Loucy (cell line): Measurements from ENCODE around the gene EEF1A1.

Experiments used
- EZH2phosphoT487 ChIP-seq: fragments of 200-600 bp; IDR thresholded peaks from 2 replicates; pipeline ENCODE4 v1.6.1; 2018; ENCODE audit warnings: antibody characterized with exemption, mild to moderate bottlenecking, moderate library complexity, borderline replicate concordance
- TF ChIP-seq, protein P1 (sequence below): fragments of 200-600 bp; sonication (generic); conservative IDR thresholded peaks from 2 replicates; pipeline ENCODE4 v1.5.1; 2014; ENCODE audit warnings: mild to moderate bottlenecking, antibody characterized with exemption, low read length

DNA sequence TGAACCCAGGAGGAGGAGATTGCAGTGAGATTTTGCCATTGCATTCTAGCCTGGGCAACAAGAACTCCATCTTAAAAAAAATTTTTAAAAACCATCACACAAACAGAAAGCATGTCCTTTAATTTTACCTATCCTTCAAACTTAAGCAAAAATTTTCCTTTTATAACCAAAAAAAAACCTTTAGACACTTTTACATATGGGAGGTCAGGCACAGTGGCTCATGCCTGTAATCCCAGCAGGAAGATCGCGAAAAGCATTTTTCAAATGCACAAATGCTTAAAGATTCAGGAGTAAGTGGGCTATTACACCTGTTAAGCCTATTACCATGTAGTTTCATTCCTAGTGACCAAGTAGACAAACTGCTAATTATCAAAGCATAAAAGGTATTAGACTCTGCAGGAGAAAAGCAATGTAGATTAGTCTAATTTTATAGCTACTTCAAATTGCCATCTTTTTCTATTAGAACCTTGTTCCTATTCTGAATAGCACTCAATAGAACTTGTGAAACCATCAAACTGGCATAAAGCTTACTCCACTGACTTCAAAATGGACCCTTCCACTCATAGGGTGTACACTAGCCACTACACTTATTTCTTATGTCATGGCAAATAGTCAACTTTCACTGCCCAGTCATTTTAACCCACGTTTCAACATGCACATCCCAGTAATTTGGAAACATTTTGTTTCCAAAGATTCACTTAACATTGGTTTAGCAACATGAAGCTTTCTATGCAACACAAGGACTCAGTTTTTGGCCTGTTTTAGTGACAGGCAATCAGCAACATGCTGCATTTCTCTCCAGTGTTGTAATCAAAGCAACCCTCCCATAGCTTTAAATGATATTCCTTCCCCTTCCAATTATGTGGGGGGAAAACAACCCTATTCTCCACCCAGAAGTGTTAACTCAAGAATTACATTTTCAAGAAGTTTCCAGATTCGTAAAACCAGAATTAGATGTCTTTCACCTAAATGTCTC, 4.0 kb downstream of the EEF1A1 start:
- TF ChIP-seq, protein P1, sequence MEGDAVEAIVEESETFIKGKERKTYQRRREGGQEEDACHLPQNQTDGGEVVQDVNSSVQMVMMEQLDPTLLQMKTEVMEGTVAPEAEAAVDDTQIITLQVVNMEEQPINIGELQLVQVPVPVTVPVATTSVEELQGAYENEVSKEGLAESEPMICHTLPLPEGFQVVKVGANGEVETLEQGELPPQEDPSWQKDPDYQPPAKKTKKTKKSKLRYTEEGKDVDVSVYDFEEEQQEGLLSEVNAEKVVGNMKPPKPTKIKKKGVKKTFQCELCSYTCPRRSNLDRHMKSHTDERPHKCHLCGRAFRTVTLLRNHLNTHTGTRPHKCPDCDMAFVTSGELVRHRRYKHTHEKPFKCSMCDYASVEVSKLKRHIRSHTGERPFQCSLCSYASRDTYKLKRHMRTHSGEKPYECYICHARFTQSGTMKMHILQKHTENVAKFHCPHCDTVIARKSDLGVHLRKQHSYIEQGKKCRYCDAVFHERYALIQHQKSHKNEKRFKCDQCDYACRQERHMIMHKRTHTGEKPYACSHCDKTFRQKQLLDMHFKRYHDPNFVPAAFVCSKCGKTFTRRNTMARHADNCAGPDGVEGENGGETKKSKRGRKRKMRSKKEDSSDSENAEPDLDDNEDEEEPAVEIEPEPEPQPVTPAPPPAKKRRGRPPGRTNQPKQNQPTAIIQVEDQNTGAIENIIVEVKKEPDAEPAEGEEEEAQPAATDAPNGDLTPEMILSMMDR: no peak
- TF ChIP-seq EZH2phosphoT487: no peak
